Measurements from ENCODE around the gene OR6S1. TPM values are rescaled to one million over a fixed set of nuclear protein-coding genes. Genes with fewer than 3 reads are reported as not detected.
A peak's percentile ranks its signal among the peaks of the same experiment; 100 is the strongest.
"Not testable (repeated sequence)": the region's sequence is repeated elsewhere in the genome, so short reads cannot be mapped to it uniquely, and the experiment has no call there.

The OR6S1 gene
- total RNA-seq, 2 donors from 2014 or later, result not detected

DNA sequence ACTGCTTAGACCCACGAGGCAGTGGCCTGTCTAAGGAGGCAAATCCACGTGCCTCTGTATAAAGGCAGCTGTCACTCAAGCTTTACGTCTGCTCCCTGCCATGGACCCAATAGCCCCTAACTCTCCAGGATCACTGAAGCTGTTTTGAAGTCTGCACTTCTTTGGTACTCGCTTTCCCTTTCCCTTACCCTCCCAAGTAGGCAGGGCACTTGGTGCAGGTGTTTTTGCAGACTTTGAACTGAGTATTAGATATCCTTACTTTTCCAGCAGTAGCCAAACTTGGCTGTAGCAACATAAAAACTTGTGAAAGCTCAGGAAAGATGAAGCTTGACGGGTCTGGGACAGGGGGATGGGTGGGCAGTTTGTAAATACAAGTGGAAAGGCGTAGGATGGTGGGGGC, 17.8 kb upstream of the OR6S1 start:
- DNase-seq (ENCODE audit: low spot score) (no peak), ATAC-seq (no peak)
- Mint-ChIP-seq H3K36me3 (no peaks in the 10 kb centered on the region), H3K9me3 (no peaks in the 10 kb centered on the region), H3K27ac (no peak overlapping the region), H3K4me1 (ENCODE audit: low read depth in 2 of 2) (peaks cover 24 to 28% of the 10 kb centered on the region in 2 donors), H3K4me3 (no peak overlapping the region), H3K27me3 (peaks cover 53 to 68% of the 10 kb centered on the region in 2 donors)

DNA sequence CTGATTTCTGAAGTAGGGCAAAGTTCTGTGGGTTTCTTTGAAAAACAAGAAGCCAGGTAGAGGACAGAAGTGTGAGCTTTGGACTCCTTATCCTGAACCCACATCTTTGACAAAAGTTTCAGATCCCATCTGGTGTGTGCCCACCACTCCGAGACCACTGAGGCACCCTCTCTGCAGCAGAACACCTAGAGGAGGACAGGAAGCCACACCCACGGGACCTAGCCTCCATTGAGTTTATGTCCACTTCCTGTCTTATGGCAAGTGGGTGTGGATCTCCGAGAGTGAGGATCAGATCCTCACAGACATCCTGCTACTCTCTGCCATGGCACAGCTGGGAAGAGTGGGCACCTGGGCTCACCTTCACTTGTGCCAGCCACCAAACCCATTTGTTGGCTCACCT, 16.8 kb upstream of the OR6S1 start:
- Mint-ChIP-seq H3K36me3 (no peaks in the 10 kb centered on the region), H3K27me3 (peaks cover 52 to 72% of the 10 kb centered on the region in 2 donors), H3K4me3 (no peak overlapping the region), H3K4me1 (ENCODE audit: low read depth in 2 of 2) (peaks cover 21 to 29% of the 10 kb centered on the region in 2 donors), H3K27ac (no peak overlapping the region), H3K9me3 (no peaks in the 10 kb centered on the region)
- ATAC-seq (no peak), DNase-seq (ENCODE audit: low spot score) (no peak)

DNA sequence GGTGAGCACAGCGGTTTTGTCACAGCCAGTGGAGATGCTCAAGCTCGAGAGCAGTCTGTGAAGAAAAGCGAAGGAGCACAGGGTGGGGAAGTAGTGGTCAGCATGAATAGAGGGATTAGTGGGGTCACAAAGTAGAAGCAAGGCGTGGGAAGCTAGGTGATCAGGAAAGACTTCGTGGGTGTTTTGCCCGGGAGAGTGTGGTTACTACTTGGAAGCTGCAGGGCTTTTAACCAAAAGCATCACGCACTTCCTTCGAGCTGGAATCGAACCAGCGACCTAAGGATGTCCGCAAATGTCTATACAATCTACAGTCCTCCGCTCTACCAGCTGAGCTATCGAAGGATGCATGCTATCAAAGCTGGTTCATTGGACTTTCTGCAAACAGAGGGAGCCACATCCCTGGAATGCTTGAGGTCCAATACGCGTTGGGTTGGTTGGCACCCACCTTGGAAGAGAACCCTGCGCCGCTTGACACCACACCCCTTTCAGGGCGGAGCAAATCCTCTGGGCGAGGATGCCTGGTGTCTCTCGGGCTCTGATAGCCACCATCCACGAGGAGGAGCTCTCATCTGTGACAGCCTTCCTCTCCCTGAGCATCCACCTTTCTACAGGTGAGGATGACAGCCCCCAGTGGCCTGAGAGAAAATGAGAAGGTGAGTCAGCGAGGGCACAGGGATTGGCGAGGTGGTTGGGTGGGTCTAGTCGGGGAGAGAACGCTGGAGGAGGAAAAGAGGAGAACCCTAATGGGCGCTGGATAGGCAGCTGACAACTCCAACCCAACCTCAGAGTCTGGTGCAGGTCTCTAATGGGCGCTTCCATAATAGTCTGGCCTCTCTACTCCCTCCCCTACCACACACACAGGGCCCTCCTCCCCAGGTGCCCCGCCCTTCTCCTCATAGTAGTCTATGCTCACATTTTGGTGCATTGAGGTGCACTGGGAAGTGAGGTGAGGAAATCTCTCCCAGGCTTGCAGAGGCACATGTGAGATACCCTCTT, 16.0 kb upstream of the OR6S1 start:
- Mint-ChIP-seq H3K4me3 (no peak overlapping the region), H3K27me3 (peaks cover 50 to 71% of the 10 kb centered on the region in 2 donors)
- DNase-seq (ENCODE audit: low spot score), result no peak

DNA sequence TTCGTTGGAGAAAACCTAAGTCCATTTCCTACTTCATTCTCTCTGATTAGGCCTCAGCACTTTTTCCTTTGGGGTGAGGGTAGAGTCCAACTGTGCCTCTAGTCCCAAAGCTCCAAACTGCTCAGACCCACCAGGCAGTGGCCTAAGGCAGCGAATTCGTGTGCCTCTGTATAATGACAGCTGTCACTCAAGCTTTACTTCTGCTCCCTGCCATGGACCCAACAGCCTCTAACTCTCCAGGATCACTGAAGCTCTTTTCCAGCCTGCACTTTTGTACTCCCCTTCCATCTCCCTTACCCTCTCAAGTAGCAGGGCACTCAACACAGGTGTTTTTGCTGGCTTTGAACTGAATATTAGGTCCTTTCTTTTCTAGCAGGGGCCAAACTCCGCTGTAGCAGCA, 14.8 kb upstream of the OR6S1 start:
- no peaks in the 10 kb centered on the region for H3K9me3 Mint-ChIP-seq
- H3K36me3 Mint-ChIP-seq, result no peaks in the 10 kb centered on the region
- H3K27me3 Mint-ChIP-seq, result peaks cover 49 to 70% of the 10 kb centered on the region in 2 donors
- DNase-seq (ENCODE audit: low spot score) (no peak), ATAC-seq (no peak)
- peaks cover 10 to 25% of the 10 kb centered on the region in 2 donors for H3K4me1 Mint-ChIP-seq (ENCODE audit: low read depth in 2 of 2)
- no peak overlapping the region for H3K27ac Mint-ChIP-seq
- no peak overlapping the region for H3K4me3 Mint-ChIP-seq

More for the DNA sequence above, 16.0 kb upstream of the OR6S1 start:
- H3K27ac Mint-ChIP-seq, result no peak overlapping the region
- ATAC-seq, result no peak
- H3K9me3 Mint-ChIP-seq, result no peaks in the 10 kb centered on the region
- no peaks in the 10 kb centered on the region for H3K36me3 Mint-ChIP-seq
- H3K4me1 Mint-ChIP-seq (ENCODE audit: low read depth in 2 of 2), result peaks cover 14 to 28% of the 10 kb centered on the region in 2 donors

DNA sequence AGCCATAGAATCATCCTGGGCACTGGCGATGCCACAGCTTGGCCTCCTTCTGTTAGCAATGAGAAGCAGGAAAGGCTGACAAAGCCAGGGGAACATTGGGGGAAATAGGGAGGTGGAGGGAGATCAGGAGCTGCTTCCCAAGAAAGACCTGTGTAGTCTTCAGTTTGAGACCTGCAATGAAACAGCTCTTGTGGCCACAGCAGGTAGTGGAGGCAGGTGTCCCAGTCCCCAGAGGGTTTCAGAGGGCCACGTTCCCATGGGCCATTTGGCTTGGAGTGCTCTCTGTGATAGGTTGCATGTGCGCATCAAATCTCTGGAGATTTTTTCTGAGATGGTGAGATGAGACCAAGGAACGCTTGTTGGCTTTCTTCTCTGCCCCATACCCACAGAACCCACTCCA, 14.4 kb upstream of the OR6S1 start:
- no peak for ATAC-seq
- Mint-ChIP-seq H3K27ac (no peak overlapping the region), H3K4me1 (ENCODE audit: low read depth in 2 of 2) (peaks cover 10 to 25% of the 10 kb centered on the region in 2 donors), H3K27me3 (peaks cover 47 to 68% of the 10 kb centered on the region in 2 donors), H3K9me3 (no peaks in the 10 kb centered on the region), H3K4me3 (no peak overlapping the region), H3K36me3 (no peaks in the 10 kb centered on the region)
- no peak for DNase-seq (ENCODE audit: low spot score)

DNA sequence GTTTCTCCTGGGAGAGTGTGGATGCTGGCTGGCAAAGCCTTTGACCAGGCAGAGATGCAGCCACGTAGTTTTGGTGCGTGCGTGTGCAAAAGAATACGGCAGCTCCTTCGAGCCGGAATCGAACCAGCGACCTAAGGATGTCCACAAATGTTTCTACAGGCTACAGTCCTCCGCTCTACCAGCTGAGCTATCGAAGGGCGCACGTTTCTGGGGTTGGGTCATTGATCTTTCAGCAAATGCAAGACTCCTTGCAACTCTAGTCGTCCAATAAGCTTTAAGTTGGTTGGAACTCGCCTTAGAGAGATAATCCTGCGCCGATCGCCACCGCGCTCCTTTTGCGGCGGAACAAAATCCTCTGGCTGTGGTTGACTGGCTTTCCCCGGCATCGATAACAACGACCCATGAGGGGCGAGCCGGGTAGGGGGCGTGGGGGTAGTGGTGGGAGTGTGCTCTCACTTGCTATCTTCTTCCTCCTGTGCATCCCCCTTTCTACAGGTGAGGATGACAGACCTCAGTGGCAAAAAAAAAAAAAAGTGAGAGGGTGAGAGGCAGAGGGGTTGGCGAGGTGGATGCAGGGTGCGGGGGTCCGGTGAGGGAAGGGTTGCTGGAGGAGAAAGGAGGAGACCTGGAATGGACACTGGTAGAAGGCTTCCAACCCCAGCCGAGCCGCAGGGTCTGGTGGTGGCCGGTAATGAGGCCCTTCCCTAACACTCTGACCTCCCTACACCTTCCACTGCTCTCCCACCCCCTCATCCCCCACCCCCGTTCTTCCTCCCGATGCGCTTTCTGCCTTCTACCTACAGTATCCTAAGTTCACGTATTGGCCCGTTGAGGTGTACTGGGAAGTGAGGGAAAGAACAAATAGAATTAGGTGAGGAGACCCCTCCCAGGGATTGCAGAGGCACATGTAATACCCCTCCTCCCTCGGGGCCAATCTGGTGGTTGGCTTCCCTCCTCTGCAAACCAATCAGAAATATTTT, 11.8 kb upstream of the OR6S1 start:
- H3K36me3 Mint-ChIP-seq, result no peaks in the 10 kb centered on the region
- no peaks in the 10 kb centered on the region for H3K9me3 Mint-ChIP-seq
- H3K27ac Mint-ChIP-seq, result no peak overlapping the region
- H3K27me3 Mint-ChIP-seq, result peaks cover 43 to 64% of the 10 kb centered on the region in 2 donors
- H3K4me3 Mint-ChIP-seq, result peak overlapping the region; percentile 43
- H3K4me1 Mint-ChIP-seq (ENCODE audit: low read depth in 2 of 2), result peaks cover 10 to 25% of the 10 kb centered on the region in 2 donors
- DNase-seq (ENCODE audit: low spot score) (no peak), ATAC-seq (peak; percentile 74 to 83)

DNA sequence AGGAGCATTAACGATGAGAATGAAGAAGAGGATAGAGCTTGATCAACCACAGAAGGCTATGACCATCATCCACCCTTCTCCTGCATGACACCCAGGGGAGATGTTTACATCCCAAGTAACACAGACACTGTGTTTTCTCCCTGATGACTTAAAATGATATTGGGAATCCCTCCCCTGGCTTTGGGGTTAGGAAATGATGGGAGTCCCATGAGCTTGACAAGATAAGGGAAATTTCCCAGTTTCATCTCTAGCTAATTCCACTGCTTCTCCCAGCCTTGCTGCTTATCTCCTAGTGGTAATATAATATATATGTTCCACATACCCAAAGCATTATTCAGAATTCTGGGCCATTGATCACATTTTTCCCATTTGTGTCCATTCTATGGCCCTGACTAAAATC, 4.0 kb upstream of the OR6S1 start:
- Mint-ChIP-seq H3K4me1 (ENCODE audit: low read depth in 2 of 2) (no peaks in the 10 kb centered on the region), H3K27me3 (peaks cover 22 to 30% of the 10 kb centered on the region in 2 donors), H3K27ac (no peak overlapping the region), H3K36me3 (no peaks in the 10 kb centered on the region), H3K4me3 (no peak overlapping the region), H3K9me3 (no peaks in the 10 kb centered on the region)
- no peak for DNase-seq (ENCODE audit: low spot score)
- ATAC-seq, result no peak

DNA sequence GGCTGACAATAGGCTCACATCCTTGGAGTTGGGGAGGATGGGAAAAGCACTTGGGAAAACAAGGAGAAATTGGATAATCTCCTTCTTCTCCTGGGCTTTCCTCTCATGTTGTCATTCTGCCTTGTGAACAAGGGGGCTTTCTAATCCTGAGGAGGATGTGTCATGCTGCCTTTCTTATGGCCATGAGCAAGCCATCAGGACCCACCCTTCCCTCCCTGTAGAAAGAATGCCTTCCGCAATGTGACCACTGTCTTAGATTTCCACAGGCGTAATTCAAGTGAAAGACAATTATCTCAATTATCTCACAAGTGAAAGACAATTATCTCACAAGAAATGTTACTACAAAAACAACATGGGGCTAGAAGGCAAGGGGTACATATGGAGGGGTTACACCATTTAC, 3.0 kb upstream of the OR6S1 start:
- DNase-seq (ENCODE audit: low spot score), result no peak
- no peaks in the 10 kb centered on the region for H3K4me1 Mint-ChIP-seq (ENCODE audit: low read depth in 2 of 2)
- H3K9me3 Mint-ChIP-seq, result no peaks in the 10 kb centered on the region
- no peaks in the 10 kb centered on the region for H3K36me3 Mint-ChIP-seq
- no peak overlapping the region for H3K4me3 Mint-ChIP-seq
- no peak overlapping the region for H3K27ac Mint-ChIP-seq
- H3K27me3 Mint-ChIP-seq, result peaks cover 22 to 30% of the 10 kb centered on the region in 2 donors
- no peak for ATAC-seq

DNA sequence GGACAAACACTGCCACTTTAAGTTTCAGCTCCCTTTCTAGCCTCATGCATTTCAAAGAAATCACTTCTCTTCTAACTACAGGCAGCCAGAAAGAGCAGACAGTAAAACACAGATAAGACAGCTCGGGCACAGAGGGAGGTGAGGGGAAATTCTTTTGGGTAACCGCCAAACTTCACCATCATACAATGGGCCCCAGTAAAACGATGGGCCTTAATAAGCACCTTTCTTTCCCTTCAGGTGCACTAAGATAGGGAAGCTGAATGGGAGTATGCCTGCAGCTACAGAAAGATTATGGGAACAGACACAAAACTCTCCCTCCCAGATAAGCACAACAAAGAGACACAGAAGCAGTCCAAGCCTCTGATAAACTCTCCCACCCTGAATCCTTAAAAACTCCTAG, 1.3 kb upstream of the OR6S1 start:
- peaks cover 15 to 29% of the 10 kb centered on the region in 2 donors for H3K27me3 Mint-ChIP-seq

DNA sequence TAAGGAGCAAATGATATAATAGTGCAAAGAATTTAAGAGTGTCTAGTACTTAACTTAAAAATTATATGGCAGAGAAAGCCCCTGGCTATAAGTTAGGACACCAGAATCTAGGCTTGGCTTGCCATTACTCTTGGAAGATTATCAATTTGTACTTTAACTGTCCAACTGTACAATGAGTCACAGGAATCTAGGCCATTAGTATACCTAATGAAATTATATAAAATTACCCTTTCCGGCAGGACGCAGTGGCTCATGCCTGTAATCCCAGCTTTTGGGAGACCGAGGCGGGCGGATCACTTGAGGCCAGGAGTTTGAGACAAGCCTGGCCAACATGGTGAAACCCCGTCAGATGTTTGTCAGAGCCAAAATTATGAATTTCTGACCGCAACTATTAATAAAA, 691 bp upstream of the OR6S1 start:
- H3K9me3 Mint-ChIP-seq, result no peaks in the 10 kb centered on the region
- no peaks in the 10 kb centered on the region for H3K36me3 Mint-ChIP-seq
- H3K4me1 Mint-ChIP-seq (ENCODE audit: low read depth in 2 of 2), result no peaks in the 10 kb centered on the region
- no peak overlapping the region for H3K27ac Mint-ChIP-seq
- H3K27me3 Mint-ChIP-seq, result peaks cover 15 to 29% of the 10 kb centered on the region in 2 donors
- no peak for ATAC-seq
- DNase-seq (ENCODE audit: low spot score), result no peak
- H3K4me3 Mint-ChIP-seq, result no peak overlapping the region

More for the DNA sequence above, 1.3 kb upstream of the OR6S1 start:
- not testable (repeated sequence) for DNase-seq (ENCODE audit: low spot score); ATAC-seq; H3K4me3 Mint-ChIP-seq; H3K9me3 Mint-ChIP-seq; H3K4me1 Mint-ChIP-seq (ENCODE audit: low read depth in 2 of 2); H3K36me3 Mint-ChIP-seq; H3K27ac Mint-ChIP-seq

DNA sequence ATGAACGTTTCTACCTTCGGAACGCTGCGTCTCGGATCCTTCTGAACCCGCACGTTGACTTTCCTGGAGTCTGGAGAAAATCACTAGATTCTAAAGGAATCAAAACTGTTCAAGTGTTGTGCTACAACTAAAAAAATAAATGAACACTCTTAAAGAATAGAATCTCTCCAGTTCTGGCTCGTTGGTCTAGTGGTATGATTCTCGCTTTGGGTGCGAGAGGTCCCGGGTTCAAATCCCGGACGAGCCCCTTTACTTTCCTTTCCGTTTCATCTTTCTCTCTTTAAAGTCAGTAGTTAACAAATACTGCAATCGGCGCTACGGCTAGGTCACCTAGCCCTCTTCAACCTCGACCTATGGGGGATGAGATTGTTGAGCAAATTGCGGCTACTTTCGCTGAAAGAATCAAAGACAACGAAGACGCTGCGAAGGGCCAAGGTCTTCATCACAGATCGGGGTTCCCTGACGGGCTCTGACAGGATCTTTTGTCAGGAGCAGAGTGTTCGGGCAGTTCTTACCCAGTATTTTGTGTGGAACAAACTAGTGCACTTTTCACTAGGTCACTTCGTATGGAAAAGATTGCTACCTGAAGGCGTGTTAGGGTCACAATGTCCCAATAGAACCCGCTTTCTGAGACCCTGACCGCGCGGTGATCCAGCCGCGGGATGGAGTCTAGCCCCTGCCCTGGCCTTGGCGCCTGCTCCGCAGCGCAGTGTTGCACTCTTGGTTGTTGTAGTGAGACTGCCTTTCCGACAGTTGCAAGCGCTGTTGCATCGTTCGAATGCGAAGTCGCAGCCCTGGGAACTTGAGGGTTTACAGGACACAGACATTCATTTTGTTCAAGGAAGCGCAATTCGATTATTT, 8.4 kb downstream of the OR6S1 start:
- no peaks in the 10 kb centered on the region for H3K36me3 Mint-ChIP-seq
- peak; percentile 67 for DNase-seq (ENCODE audit: low spot score)
- peaks cover 30 to 36% of the 10 kb centered on the region in 2 donors for H3K27me3 Mint-ChIP-seq
- H3K27ac Mint-ChIP-seq, result peak overlapping the region; percentile 78 to 92
- H3K9me3 Mint-ChIP-seq, result no peaks in the 10 kb centered on the region
- H3K4me1 Mint-ChIP-seq (ENCODE audit: low read depth in 2 of 2), result peaks cover 31 to 34% of the 10 kb centered on the region in 2 donors
- peak; percentile 89 for ATAC-seq
- peak overlapping the region; percentile 84 for H3K4me3 Mint-ChIP-seq

DNA sequence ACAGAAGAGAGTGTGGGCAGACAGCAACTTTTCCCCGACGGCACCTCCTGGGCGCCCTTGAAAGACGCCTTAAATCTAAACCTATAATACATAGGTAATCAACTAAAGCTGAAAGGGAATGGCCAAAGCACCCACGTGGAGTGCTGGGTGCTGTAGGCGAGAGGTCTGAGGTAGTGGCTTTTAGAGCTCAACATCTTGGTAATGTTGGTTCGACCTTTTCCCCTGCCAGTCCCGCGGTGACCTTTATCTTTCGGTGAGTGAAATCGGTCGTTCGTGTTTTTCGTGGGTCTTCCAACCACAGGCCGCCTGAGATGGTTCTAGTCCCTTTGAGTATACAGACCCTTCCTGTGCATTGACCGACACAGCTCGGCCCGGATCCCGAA, 9.1 kb downstream of the OR6S1 start:
- Mint-ChIP-seq H3K27me3 (peaks cover 36 to 42% of the 10 kb centered on the region in 2 donors), H3K27ac (peak overlapping the region; percentile 78 to 92), H3K9me3 (no peaks in the 10 kb centered on the region), H3K36me3 (no peaks in the 10 kb centered on the region), H3K4me3 (peak overlapping the region; percentile 84), H3K4me1 (ENCODE audit: low read depth in 2 of 2) (peaks cover 31 to 38% of the 10 kb centered on the region in 2 donors)
- ATAC-seq (peak; percentile 21 to 41), DNase-seq (ENCODE audit: low spot score) (no peak)

All from natural killer cell treated with Interleukin-12 subunit alpha and Interleukin-12 subunit beta and Interleukin-15 and Interleukin-18, amount 100 ng/mL, for 72 hours (primary cell).